ENCODE data around the gene CFAP45. TPM values are rescaled to one million over a fixed set of nuclear protein-coding genes. Genes with fewer than 3 reads are reported as not detected.

Gene CFAP45
- total and polyA plus RNA-seq, 9 of the 15 experiments (the other 6 are each of a cell fraction or from before 2014, with no cell fraction given) = 0.65 to 2.4 (median 1.5) TPM

- TF ChIP-seq REST (IDR thresholded peaks at IDR 0.05; ENCODE audit: borderline replicate concordance) (peak; percentile 51), REST (CRISPR knock-in tag; IDR thresholded peaks at IDR 0.05; ENCODE audit: low read depth) (no peak), ZBTB43 (CRISPR knock-in tag; IDR thresholded peaks at IDR 0.05) (no peak), DEAF1 (CRISPR knock-in tag; IDR thresholded peaks at IDR 0.05) (0 out of 2 replicates have a peak, but pooled peaks have one; percentile 10), CEBPB (tag; IDR thresholded peaks at IDR 0.05) (0 out of 2 replicates have a peak, but pooled peaks have one; percentile 38), MCM7 (IDR thresholded peaks at IDR 0.05) (no peak)
Observed at GRCh38 chr1:159835862-159836525, 64.0 kb downstream of the CFAP45 start (continued).

Data from K562 (cell line).